ENCODE results near the gene ATCAY.

ATCAY gene

GRCh38 chr19:3970808-3971598 is 90.5 kb downstream of the ATCAY start, which contains the start of gene DAPK3:
Gene DAPK3 (minus strand): TSS chr19:3971099. CDS start chr19:3969735, 1,364 bp downstream.
- DNase-seq: peak; percentile 84

GRCh38 chr19:3975144-3975543 is 94.7 kb downstream of the ATCAY start:
- no peak for DNase-seq

- no peak for DNase-seq
Observed at GRCh38 chr19:3975637-3976087, 95.2 kb downstream of the ATCAY start.

- no peak for DNase-seq
Observed at GRCh38 chr19:3976495-3977241, 96.2 kb downstream of the ATCAY start.
